T47D (cell line): ENCODE data around the gene ADGRF3.
"Not testable (repeated sequence)": the region's sequence is repeated elsewhere in the genome, so short reads cannot be mapped to it uniquely, and the experiment has no call there.

Source experiments
- DNase-seq, 2 experiments: peaks; one replicate each; pipeline versions ENCODE4 v3.0.0 to v3.0.0-alpha.2; 2011 to 2012; ENCODE audit warnings: low read depth in 1 of 2, low spot score in 1 of 2
- JUND ChIP-seq: IDR thresholded peaks from 2 replicates; pipeline ENCODE4 v1.6.1; 2012; ENCODE audit warnings: low read depth
- in situ Hi-C: cut with HindIII; loops from 2 replicates; pipeline ENCODE4 v1.10.0; 2016; ENCODE audit warnings: low sequenced_read_pairs, low pct_unique_long_range_greater_than_20kb

Gene ADGRF3

DNA sequence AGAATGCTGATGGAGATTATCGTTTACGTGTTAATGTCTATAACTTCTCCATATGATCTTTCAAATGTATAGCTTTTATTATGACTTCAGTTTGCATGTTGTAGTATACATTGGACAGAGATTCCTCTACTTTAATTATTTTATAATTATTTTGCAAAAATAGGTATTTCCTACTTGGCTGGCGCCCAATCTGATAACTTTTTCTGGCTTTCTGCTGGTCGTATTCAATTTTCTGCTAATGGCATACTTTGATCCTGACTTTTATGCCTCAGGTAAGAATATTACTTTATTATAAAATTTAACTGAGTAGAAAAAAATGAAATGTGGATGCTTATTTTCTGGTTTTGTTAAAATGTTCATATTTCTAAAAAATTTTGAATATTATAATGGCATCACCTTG is 18.1 kb upstream of the ADGRF3 start:
- TF ChIP-seq JUND: no peak
- DNase-seq: no peak
- in situ Hi-C loops: no loop called here

DNA sequence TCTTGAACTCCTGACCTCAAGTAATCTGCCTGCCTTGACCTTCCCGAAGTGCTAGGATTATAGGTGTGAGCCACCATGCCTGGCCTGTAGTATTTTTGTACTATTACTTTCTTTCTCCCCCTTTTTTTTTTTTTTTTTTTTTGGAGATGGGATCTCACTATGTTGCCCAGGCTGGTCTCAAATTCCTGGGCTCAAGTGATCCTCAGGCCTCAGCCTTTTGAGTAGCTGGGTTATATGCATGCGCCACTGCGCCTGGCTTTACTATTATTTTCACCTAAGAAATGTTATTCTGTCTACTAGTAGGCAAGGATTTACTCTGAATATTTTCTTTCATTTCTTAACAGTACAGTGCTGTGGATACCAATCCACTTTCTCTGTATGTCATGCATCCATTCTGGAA is 17.4 kb upstream of the ADGRF3 start:
- no peak for DNase-seq
- TF ChIP-seq JUND: no peak
- in situ Hi-C loops: no loop called here

- in situ Hi-C loops: no loop called here
- TF ChIP-seq JUND: no peak
- DNase-seq: no peak
Observed at GRCh38 chr2:26363323-26363722, 16.7 kb upstream of the ADGRF3 start.

DNA sequence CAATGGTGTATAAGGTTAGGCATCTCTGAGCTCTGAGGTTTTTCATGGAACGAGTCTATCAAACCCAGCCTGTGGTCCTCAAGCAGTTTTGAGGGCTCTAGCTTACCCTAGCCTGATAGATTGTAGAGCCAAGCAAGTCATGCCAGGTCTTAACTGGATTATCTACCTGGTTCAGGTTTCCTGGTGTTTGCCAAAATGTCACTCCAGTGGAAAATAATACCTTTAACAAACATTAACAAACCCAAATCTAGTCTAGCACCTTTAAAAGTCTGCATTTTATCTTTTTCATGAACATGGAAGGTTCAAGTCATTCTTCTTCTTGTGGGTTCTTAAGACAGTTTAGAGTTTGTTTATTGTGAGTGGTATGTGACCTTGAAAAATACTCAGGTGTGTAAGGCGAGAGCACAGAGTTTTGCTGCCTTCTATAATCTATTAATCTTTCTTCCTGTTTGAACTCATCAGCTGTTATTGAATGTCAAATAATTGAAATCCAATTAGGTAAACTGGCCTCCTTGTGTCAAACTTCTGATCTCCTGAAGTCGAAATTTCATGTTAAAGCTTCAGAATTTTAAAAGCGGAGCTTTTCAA is 13.4 kb upstream of the ADGRF3 start:
- no peak for TF ChIP-seq JUND
- DNase-seq: no peak
- in situ Hi-C loops: no loop called here

GRCh38 chr2:26356771-26357170 is 10.2 kb upstream of the ADGRF3 start:
- DNase-seq: no peak
- in situ Hi-C loops: no loop called here
- no peak for TF ChIP-seq JUND

DNA sequence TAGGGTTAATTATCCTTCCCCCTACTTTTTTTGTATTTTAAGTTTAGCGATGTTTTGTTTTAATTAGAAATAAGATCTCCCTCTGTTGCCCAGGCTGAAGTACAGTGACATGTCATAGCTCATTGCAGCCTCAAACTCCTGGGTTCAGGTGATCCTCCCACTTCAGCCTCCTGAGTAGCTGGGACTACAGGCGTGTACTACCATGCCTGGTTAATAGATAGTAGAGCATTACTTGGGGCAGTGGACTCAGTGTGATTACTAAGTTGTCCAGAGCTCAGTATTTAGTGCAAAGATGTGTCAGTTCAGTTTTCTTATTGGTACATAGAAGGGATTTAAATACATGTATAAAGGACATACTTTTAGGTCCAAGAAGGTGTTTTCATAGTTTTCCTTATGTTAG is 9.5 kb upstream of the ADGRF3 start:
- DNase-seq: no peak
- in situ Hi-C loops: no loop called here
- no peak for TF ChIP-seq JUND

DNA sequence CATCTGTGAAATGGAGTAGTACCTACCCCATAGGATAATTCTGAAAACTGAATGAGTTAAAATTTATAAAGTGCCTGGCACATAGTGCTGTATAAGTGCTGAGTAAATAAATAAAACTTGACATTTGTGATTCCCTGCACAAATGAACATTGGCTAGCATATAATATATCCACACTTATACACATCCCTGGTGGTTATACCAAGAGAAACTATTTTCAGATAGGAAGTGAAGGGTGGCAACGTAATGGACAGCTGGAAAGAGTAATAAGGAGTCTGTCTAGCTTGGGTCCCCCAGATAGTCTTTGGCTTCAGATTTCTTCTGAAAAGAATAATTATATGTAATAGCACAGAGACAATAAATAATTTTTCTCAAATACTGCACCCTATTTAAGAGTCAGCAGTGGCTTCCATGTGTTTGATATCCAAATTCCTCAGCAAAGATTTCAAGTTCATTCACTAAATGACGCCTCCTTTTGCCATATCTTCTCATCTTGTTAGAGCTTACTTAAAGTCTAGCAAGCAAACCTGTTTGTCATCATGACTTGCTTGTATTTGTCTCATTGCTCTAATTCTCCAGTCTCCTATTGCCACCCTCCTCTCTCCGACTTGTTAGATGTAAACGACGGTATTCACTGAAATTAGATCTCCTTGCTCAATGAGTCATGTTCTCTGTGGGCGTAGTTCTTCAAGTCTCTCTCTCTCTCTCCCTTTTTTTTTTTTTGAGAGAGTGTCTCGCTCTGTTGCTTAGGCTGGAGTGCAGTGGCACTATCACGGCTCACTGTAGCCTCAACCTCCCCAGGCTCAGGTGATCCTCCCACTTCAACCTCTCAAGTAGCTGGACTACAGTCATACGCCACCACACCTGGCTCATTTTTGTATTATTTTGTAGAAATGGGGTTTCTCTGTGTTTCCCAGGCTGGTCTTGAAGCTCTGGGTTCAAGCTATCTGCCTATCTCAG is 8.7 kb upstream of the ADGRF3 start:
- in situ Hi-C loops: no loop called here
- peak; percentile 22 to 84 for DNase-seq
- no peak for TF ChIP-seq JUND

GRCh38 chr2:26354469-26354868 is 7.9 kb upstream of the ADGRF3 start:
- DNase-seq, in situ Hi-C loops: not testable (repeated sequence)

DNA sequence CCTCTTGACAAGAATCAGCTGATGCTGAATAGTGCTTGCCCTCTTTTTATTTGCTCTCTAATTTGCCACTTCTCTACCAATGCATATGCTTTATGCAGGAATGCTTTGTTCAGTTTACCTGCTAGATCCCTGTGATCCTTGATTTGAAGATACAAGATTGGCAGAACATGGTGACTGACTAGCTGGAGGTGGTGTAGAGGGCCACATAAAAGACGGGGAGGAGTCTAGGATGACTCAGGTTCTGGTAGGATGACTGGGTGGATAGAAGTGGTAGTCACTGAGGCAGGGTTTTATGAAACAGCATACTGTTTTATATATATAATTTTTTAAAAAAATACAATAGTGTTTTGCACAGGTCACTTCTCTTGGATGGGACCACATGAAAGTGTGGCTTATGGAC is 6.3 kb upstream of the ADGRF3 start:
- in situ Hi-C loops: no loop called here
- no peak for DNase-seq
- TF ChIP-seq JUND: no peak

DNA sequence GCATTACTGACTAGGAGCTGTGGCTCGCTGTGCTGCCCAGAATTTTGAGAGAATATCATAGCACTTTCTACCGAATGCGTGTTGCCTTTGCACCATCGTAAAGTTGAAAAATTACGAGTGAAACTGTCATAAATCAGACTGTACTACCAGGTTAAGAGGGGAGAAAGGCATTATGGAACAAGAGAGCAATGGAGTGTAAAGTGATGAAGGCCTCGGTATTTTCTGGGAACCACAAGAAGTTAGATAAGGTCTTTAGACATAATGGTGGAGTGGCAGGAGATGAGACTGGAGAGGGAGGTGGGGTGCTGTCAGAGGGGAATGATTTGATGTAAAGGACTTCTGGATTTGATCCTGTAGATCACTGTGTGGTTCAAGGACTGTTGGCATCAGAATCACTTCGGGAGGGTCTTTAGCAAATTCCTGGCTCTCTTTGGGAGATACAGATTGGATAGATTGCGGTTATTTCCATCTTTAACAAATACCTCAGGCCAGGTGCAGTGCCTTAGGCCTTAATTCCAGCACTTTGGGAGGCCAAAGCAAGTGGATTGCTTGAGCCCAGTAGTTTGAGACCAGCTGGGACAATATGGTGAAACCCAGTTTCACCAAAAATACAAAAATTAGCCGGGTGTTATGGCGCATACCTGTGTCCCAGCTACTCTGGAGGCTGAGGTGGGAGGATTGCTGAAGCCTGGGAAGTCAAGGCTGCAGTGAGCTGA is 4.9 kb upstream of the ADGRF3 start:
- no peak for DNase-seq
- in situ Hi-C loops: no loop called here
- no peak for TF ChIP-seq JUND

DNA sequence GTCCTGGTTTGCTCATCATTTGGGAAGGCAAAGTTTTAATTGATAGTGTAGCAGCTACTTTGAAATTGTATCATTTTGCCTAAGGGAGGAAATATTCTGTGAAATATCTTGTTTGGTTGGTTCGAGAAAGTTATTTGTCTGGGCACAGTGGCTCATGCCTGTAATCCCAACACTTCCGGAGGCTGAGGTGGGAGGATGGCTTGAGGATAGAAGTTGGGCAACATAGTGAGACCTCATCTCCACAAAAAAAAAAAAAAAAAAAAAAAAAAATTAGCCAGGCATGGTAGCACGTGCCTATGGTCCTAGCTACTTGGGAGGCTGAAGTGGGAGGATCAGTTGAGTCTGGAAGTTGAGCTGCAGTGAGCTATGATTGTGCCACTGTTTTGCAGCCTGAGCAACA is 3.1 kb upstream of the ADGRF3 start:
- in situ Hi-C loops: no loop called here
- no peak for TF ChIP-seq JUND

DNA sequence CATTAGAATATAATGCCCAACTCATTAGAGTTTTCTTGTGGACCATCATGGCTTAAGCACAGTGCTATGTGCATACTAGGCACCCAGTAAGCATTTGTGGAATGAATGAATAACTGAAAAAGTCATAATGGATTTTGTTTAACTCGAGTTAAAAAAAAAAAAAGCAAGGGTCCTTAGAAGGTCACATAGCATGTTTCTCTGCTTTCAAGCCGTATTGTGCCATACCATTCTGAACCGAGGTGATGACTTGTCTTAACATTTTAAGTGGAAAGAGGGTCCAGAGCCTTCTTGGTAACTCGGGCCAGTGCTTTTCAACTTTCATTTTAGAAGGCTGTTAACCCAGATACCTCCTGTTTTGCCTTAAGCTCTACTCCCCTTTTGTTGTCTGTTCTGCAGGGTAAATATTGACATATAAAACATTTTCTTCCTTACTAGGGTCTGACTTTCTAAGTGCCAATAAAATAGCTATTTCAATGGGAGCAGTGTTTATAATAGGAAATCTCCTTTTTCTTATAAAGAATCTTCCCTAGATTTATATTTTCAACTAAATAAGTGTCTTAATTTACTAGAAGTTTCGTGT is 787 bp upstream of the ADGRF3 start:
- TF ChIP-seq JUND: no peak
- DNase-seq: no peak
- in situ Hi-C loops: no loop called here

More for the DNA sequence above, 3.1 kb upstream of the ADGRF3 start:
- no peak for DNase-seq
